ENCODE measurements around the gene NFKBIA.

- no peak for TF ChIP-seq CTCF (IDR thresholded peaks at IDR 0.05)
- no peak for TF ChIP-seq ZBTB43 (CRISPR knock-in tag; IDR thresholded peaks at IDR 0.05)
- TF ChIP-seq SMAD3 (CRISPR knock-in tag; IDR thresholded peaks at IDR 0.05; ENCODE audit: borderline replicate concordance), result no peak
- no peak for TF ChIP-seq CBFB (CRISPR knock-in tag; IDR thresholded peaks at IDR 0.05; ENCODE audit: low read depth)
- TF ChIP-seq TEAD4 (CRISPR knock-in tag; IDR thresholded peaks at IDR 0.05), result no peak
- TF ChIP-seq ZBTB21 (CRISPR knock-in tag; IDR thresholded peaks at IDR 0.05; ENCODE audit: borderline replicate concordance), result no peak
- no peak for TF ChIP-seq SP1 (CRISPR knock-in tag; conservative IDR thresholded peaks at IDR 0.05)
- TF ChIP-seq, protein P1, sequence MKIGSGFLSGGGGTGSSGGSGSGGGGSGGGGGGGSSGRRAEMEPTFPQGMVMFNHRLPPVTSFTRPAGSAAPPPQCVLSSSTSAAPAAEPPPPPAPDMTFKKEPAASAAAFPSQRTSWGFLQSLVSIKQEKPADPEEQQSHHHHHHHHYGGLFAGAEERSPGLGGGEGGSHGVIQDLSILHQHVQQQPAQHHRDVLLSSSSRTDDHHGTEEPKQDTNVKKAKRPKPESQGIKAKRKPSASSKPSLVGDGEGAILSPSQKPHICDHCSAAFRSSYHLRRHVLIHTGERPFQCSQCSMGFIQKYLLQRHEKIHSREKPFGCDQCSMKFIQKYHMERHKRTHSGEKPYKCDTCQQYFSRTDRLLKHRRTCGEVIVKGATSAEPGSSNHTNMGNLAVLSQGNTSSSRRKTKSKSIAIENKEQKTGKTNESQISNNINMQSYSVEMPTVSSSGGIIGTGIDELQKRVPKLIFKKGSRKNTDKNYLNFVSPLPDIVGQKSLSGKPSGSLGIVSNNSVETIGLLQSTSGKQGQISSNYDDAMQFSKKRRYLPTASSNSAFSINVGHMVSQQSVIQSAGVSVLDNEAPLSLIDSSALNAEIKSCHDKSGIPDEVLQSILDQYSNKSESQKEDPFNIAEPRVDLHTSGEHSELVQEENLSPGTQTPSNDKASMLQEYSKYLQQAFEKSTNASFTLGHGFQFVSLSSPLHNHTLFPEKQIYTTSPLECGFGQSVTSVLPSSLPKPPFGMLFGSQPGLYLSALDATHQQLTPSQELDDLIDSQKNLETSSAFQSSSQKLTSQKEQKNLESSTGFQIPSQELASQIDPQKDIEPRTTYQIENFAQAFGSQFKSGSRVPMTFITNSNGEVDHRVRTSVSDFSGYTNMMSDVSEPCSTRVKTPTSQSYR (CRISPR knock-in tag; IDR thresholded peaks at IDR 0.05), result no peak
These were observed 20.0 kb downstream of the NFKBIA start for GRCh38 chr14:35384455-35385041.
